ENCODE measurements around the gene TCTN1. TPM values are rescaled to one million over a fixed set of nuclear protein-coding genes. Genes with fewer than 3 reads are reported as not detected.

Gene TCTN1
- total and polyA plus RNA-seq, 2 of the 4 experiments (the other 2 are of a cell fraction), result 11.7 to 18.8 TPM

- POLR2A ChIA-PET (ENCODE audit: unreplicated experiment), result no interaction called here
- no peak overlapping the region for H2BK20ac ChIP-seq (ENCODE audit: low read depth, low read length)
- no peak overlapping the region for H3K4ac ChIP-seq (ENCODE audit: low read depth, low read length)
- no peak overlapping the region for H4K5ac ChIP-seq (ENCODE audit: low read depth, low read length)
- H4K8ac ChIP-seq (ENCODE audit: low read depth in 2 of 2, low read length in 2 of 2), result no peak overlapping the region
- no peak overlapping the region for H3K9ac ChIP-seq (ENCODE audit: low read depth, low read length)
- no peaks in the 10 kb centered on the region for H3K4me1 ChIP-seq (ENCODE audit: control insufficient read depth, insufficient read depth, low read length)
- peaks cover 1% of the 10 kb centered on the region; the same call in 1 of the 2 replicates for H3K27me3 ChIP-seq (ENCODE audit: control insufficient read depth, insufficient read depth, low read length)
- no peak overlapping the region for H3K23ac ChIP-seq (ENCODE audit: low read depth, low read length)
- H3K14ac ChIP-seq (replicated peaks; ENCODE audit: low read depth, low read length), result no peak overlapping the region
- H3K79me1 ChIP-seq (ENCODE audit: low read depth in 1 of 2, low read length in 2 of 2), result no peaks in the 10 kb centered on the region
- H3K4me2 ChIP-seq (ENCODE audit: low read depth, low read length), result no peak overlapping the region
- in situ Hi-C loops (cut with MboI; ENCODE audit: low sequenced_read_pairs), result no loop called here
- H3K56ac ChIP-seq (ENCODE audit: extremely low read depth, insufficient read depth, low read length), result no peak overlapping the region
- H3K27ac ChIP-seq (ENCODE audit: insufficient read depth, low read length), result no peak overlapping the region
- CTCF ChIA-PET, result no interaction called here
- intact Hi-C loops (cut with micrococcal nuclease), result no loop called here
- H3K9me3 ChIP-seq (ENCODE audit: control insufficient read depth, insufficient read depth, low read length), result no peaks in the 10 kb centered on the region
- BruUV-seq (replicated peaks), result no TSS peak
- no CpG with 5 or more reads among the region's 3 CpGs for whole genome bisulfite sequencing, 2 experiments (ENCODE audit: extremely low coverage in 2 of 2, insufficient read length in 1 of 2)
- H3K9me1 ChIP-seq (ENCODE audit: insufficient read depth, low read length), result no peaks in the 10 kb centered on the region
- H3K18ac ChIP-seq (ENCODE audit: low read depth, low read length), result no peak overlapping the region
- dilution Hi-C loops (cut with HindIII; ENCODE audit: low sequenced_read_pairs, unreplicated experiment), result no loop called here
- no peaks in the 10 kb centered on the region for H3K36me3 ChIP-seq (ENCODE audit: control insufficient read depth, insufficient read depth, low read length)
- H4K20me1 ChIP-seq (ENCODE audit: insufficient read depth, low read length), result no peaks in the 10 kb centered on the region
- no peak for DNase-seq
- TF ChIP-seq, protein P1, sequence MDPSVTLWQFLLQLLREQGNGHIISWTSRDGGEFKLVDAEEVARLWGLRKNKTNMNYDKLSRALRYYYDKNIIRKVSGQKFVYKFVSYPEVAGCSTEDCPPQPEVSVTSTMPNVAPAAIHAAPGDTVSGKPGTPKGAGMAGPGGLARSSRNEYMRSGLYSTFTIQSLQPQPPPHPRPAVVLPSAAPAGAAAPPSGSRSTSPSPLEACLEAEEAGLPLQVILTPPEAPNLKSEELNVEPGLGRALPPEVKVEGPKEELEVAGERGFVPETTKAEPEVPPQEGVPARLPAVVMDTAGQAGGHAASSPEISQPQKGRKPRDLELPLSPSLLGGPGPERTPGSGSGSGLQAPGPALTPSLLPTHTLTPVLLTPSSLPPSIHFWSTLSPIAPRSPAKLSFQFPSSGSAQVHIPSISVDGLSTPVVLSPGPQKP (IDR thresholded peaks at IDR 0.05; ENCODE audit: borderline replicate concordance, low read depth, low read length), result no peak
- TF ChIP-seq MAZ (IDR thresholded peaks at IDR 0.05; ENCODE audit: borderline replicate concordance, low read depth, low read length) (no peak), CEBPB (IDR thresholded peaks at IDR 0.05; ENCODE audit: low read depth, low read length) (no peak), POLR2A (IDR thresholded peaks at IDR 0.05; ENCODE audit: low read depth, low read length) (no peak), RCOR1 (IDR thresholded peaks at IDR 0.05; ENCODE audit: insufficient replicate concordance, low read length) (no peak), SMC3 (IDR thresholded peaks at IDR 0.05; ENCODE audit: low read depth, low read length) (no peak), CHD1 (IDR thresholded peaks at IDR 0.05; ENCODE audit: low read depth, low read length) (no peak), BHLHE40 (IDR thresholded peaks at IDR 0.05; ENCODE audit: low read depth, low read length) (no peak), NFE2L2 (IDR thresholded peaks at IDR 0.05; ENCODE audit: low read depth, low read length) (no peak), MAFK (IDR thresholded peaks at IDR 0.05; ENCODE audit: low read depth, low read length) (no peak), RFX5 (IDR thresholded peaks at IDR 0.05; ENCODE audit: low read depth, low read length) (no peak)
- TF ChIP-seq, protein P2, sequence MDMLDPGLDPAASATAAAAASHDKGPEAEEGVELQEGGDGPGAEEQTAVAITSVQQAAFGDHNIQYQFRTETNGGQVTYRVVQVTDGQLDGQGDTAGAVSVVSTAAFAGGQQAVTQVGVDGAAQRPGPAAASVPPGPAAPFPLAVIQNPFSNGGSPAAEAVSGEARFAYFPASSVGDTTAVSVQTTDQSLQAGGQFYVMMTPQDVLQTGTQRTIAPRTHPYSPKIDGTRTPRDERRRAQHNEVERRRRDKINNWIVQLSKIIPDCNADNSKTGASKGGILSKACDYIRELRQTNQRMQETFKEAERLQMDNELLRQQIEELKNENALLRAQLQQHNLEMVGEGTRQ (IDR thresholded peaks at IDR 0.05; ENCODE audit: low read depth, low read length), result no peak
- H2BK5ac ChIP-seq (ENCODE audit: low read depth, low read length, poor library complexity, severe bottlenecking), result no peak overlapping the region
- no peak overlapping the region for H2AK5ac ChIP-seq (ENCODE audit: low read depth, low read length)
- no peak overlapping the region for H2AFZ ChIP-seq (replicated peaks; ENCODE audit: low read length, poor library complexity)
- H4K91ac ChIP-seq (ENCODE audit: insufficient read depth, low read depth, low read length), result no peak overlapping the region
- no peak overlapping the region for H2BK15ac ChIP-seq (ENCODE audit: low read depth, low read length)
- no peak overlapping the region for H2AK9ac ChIP-seq (replicated peaks; ENCODE audit: low read depth, low read length, poor library complexity)
- no peak overlapping the region for H3K4me3 ChIP-seq (ENCODE audit: insufficient read depth, low read depth, low read length)
- no peak for ATAC-seq (ENCODE audit: low read depth)
- no peak overlapping the region for H2BK120ac ChIP-seq (ENCODE audit: low read depth, low read length)
These were observed 44.9 kb downstream of the TCTN1 start for GRCh38 chr12:110658878-110659277.

Data from IMR-90 (cell line).